Ishikawa (cell line): ENCODE data around the gene ATP5PD.

ENCODE experiments used
- CREB1 ChIP-seq: IDR thresholded peaks from 2 replicates; pipeline ENCODE4 v1.6.1; 2012; ENCODE audit warnings: low read depth
- EP300 ChIP-seq: IDR thresholded peaks from 2 replicates; pipeline ENCODE4 v1.6.1; 2012; ENCODE audit warnings: borderline replicate concordance
- FOXM1 ChIP-seq: IDR thresholded peaks from 2 replicates; pipeline ENCODE4 v1.6.1; 2012; ENCODE audit warnings: low read depth, borderline replicate concordance
- RAD21 ChIP-seq: IDR thresholded peaks from 2 replicates; pipeline ENCODE4 v1.6.1; 2012; ENCODE audit warnings: low read depth
- REST ChIP-seq: IDR thresholded peaks from 2 replicates; pipeline ENCODE4 v1.6.1; 2012; ENCODE audit warnings: low read depth, mild to moderate bottlenecking
- TAF1 ChIP-seq: IDR thresholded peaks from 2 replicates; pipeline ENCODE4 v1.6.1; 2012; ENCODE audit warnings: low read depth, mild to moderate bottlenecking
- TF ChIP-seq, protein P1 (sequence below): IDR thresholded peaks from 2 replicates; pipeline ENCODE4 v1.6.1; 2012
- TF ChIP-seq, protein P2 (sequence below): IDR thresholded peaks from 2 replicates; pipeline ENCODE4 v1.6.1; 2012

DNA sequence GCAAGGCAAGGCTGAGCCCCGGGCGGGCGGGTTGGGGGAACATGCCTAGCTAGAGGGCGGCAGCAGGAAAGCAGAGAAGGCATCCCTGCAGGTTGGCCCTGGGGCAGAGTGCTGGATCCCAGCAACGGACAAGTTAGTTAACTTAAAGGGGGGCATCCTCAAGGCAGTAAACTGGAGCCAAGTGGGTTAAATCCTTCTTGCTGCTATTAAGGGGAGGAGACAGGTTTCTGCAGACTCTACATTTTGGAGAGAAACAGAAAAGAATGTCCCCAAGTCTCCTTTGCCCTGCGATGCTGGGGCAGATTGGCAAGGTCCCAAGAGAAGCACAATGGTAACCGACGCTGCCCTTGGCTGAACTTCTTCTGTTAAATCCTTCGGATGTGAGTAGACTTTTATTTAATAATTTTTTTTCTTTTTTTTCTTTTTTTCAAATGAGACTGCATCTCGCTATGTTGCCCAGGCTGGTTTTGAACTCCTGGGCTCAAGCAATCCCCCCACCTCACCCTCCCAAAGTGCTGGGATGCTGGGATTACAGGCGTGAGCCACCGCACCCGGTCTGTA, 14.0 kb downstream of the ATP5PD start:
- TF ChIP-seq TAF1 = no peak
- peak; percentile 7; the same call in 1 of the 2 replicates for TF ChIP-seq FOXM1
- no peak for TF ChIP-seq CREB1
- TF ChIP-seq RAD21 = no peak
- no peak for TF ChIP-seq REST
- TF ChIP-seq, protein P1, sequence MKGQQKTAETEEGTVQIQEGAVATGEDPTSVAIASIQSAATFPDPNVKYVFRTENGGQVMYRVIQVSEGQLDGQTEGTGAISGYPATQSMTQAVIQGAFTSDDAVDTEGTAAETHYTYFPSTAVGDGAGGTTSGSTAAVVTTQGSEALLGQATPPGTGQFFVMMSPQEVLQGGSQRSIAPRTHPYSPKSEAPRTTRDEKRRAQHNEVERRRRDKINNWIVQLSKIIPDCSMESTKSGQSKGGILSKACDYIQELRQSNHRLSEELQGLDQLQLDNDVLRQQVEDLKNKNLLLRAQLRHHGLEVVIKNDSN = no peak
- TF ChIP-seq, protein P2, sequence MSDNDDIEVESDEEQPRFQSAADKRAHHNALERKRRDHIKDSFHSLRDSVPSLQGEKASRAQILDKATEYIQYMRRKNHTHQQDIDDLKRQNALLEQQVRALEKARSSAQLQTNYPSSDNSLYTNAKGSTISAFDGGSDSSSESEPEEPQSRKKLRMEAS = 0 out of 2 replicates have a peak, but pooled peaks have one; percentile 25
- no peak for TF ChIP-seq EP300
